GM12878 (cell line): ENCODE data around the gene PCDH1. TPM values are rescaled to one million over a fixed set of nuclear protein-coding genes. Genes with fewer than 3 reads are reported as not detected.
"Not testable (repeated sequence)": the region's sequence is repeated elsewhere in the genome, so short reads cannot be mapped to it uniquely, and the experiment has no call there.

Experiments
- ATAC-seq: fragments of 200-7000 bp; cut with Tn5 transposase; 3 replicates; pipeline ENCODE4 v1.9.1; 2020; ENCODE audit warnings: mild to moderate bottlenecking, moderate library complexity
- BruUV-seq: library from RNA; stranded (reverse); fragments of 400-500 nt; replicated peaks from 2 replicates; lab custom pipeline; 2021; lab: Mats Ljungman, UMichigan
- CTCF ChIA-PET: fragments of 300-600 bp; sonication (Branson Sonifier 250); formaldehyde crosslinking; extraction: SDS; loops from one replicate; lab custom pipeline; 2021; ENCODE audit warnings: inconsistent platforms; lab: Yijun Ruan, JAX
- POLR2A ChIA-PET: fragments of 350-600 bp; formaldehyde crosslinking; extraction: SDS; loops from one replicate; lab custom pipeline; 2021; ENCODE audit warnings: inconsistent platforms; lab: Charles Lee
- RAD21 ChIA-PET: fragments of 300-600 bp; sonication (Branson Sonifier 250); formaldehyde crosslinking; loops from one replicate; lab custom pipeline; 2023; ENCODE audit warnings: antibody characterized with exemption; ENCODE audit not compliant: unreplicated experiment; lab: Charles Lee
- SMC1A ChIA-PET: fragments of 300-600 bp; sonication (Branson Sonifier 250); formaldehyde crosslinking; loops from one replicate; lab custom pipeline; 2023; ENCODE audit not compliant: unreplicated experiment, uncharacterized antibody; lab: Charles Lee
- DNase-seq: peaks from one replicate; pipeline ENCODE4 v3.0.0-alpha.2; 2011; ENCODE audit warnings: low read depth, low spot score
- FAIRE-seq: peaks from 3 replicates; lab custom pipeline; 2011; peaks lifted over from hg19 to GRCh38; lab: Jason Lieb, UNC
- H2AFZ ChIP-seq: 2 replicates; pipeline ENCODE4 v1.6.0; 2011; ENCODE audit warnings: low read depth, low read length, control low read depth; ENCODE audit not compliant: control insufficient read depth
- H3K27ac ChIP-seq: 2 replicates; pipeline ENCODE4 v1.5.1; 2011; ENCODE audit warnings: control low read depth; ENCODE audit not compliant: control insufficient read depth, insufficient read depth
- H3K27me3 ChIP-seq, 2 experiments: replicated peaks in 1 of 2; 2 replicates each; pipeline versions ENCODE4 v1.6.0 to v1.6.1; 2011; ENCODE audit warnings: low read length in 1 of 2; ENCODE audit not compliant: control insufficient read depth in 2 of 2, insufficient read depth in 2 of 2
- H3K36me3 ChIP-seq, 2 experiments: 2 replicates each; pipeline ENCODE4 v1.5.1; 2011; ENCODE audit warnings: low read length in 1 of 2; ENCODE audit not compliant: control insufficient read depth in 2 of 2, insufficient read depth in 2 of 2
- H3K4me1 ChIP-seq: 2 replicates; pipeline ENCODE4 v1.6.1; 2011; ENCODE audit warnings: mild to moderate bottlenecking, low read length, moderate library complexity, mixed read lengths; ENCODE audit not compliant: control insufficient read depth, insufficient read depth
- H3K4me2 ChIP-seq: 2 replicates; pipeline ENCODE4 v1.6.0; 2011; ENCODE audit warnings: control low read depth; ENCODE audit not compliant: control insufficient read depth, insufficient read depth
- H3K4me3 ChIP-seq: fragments of 200-600 bp; sonication (generic); 2 replicates; pipeline ENCODE4 v1.5.1; 2016
- H3K79me2 ChIP-seq: 2 replicates; pipeline ENCODE4 v1.6.0; 2011; ENCODE audit warnings: low read length; ENCODE audit not compliant: control insufficient read depth, insufficient read depth
- H3K9ac ChIP-seq: 2 replicates; pipeline ENCODE4 v1.8.0; 2011; ENCODE audit warnings: low read length, control low read depth, mixed read lengths; ENCODE audit not compliant: control insufficient read depth, insufficient read depth
- H3K9me3 ChIP-seq: replicated peaks from 3 replicates; pipeline ENCODE4 v1.5.1; 2011; ENCODE audit warnings: mild to moderate bottlenecking, low read length; ENCODE audit not compliant: control insufficient read depth, insufficient read depth
- H4K20me1 ChIP-seq: 2 replicates; pipeline ENCODE4 v1.6.0; 2011; ENCODE audit not compliant: control insufficient read depth, insufficient read depth
- BCL11A ChIP-seq: IDR thresholded peaks from 2 replicates; pipeline ENCODE4 v1.6.1; 2011; ENCODE audit warnings: low read depth, low read length
- CHD1 ChIP-seq: IDR thresholded peaks from 2 replicates; pipeline ENCODE4 v1.6.1; 2012; ENCODE audit warnings: low read depth, low read length, improper control_type of control experiment
- HDAC6 ChIP-seq: fragments of 200-600 bp; sonication (generic); IDR thresholded peaks from one replicate; pipeline ENCODE4 v1.8.0; 2017; ENCODE audit warnings: antibody characterized with exemption; ENCODE audit not compliant: unreplicated experiment
- PAX8 ChIP-seq: fragments of 450-650 bp; IDR thresholded peaks from 2 replicates; pipeline ENCODE4 v1.6.1; 2017; ENCODE audit warnings: mild to moderate bottlenecking, moderate library complexity
- TCF3 ChIP-seq: IDR thresholded peaks from 2 replicates; pipeline ENCODE4 v1.6.1; 2012; ENCODE audit warnings: low read depth, mild to moderate bottlenecking, low read length, borderline replicate concordance; ENCODE audit not compliant: insufficient read depth
- WGBS: methylation state at CpG from one replicate; pipeline ENCODE4 v1.1.6; 2016; ENCODE audit warnings: low lambda C conversion rate; ENCODE audit not compliant: insufficient replicate concordance, insufficient coverage; ENCODE audit errors: missing lambda C conversion rate; 5-methylcytosine and 5-hydroxymethylcytosine counted together
- in situ Hi-C: fragments of 300-500 bp; cut with MboI; formaldehyde crosslinking; loops from 9 replicates; pipeline ENCODE4 v1.14.3; 2018; ENCODE audit warnings: mixed read lengths
- intact Hi-C: fragments of 100-400 bp; cut with micrococcal nuclease; formaldehyde crosslinking; loops from one replicate; pipeline ENCODE4 v1.14.2; 2022; ENCODE audit not compliant: unreplicated experiment
- polyA plus RNA-seq, 11 experiments: library from polyadenylated mRNA; depleted of rRNA in 4 of 11; unstranded in 6 of 11; stranded (reverse) in 5 of 11; fragments of >200 nt; fragmentation: Nextera tagmentation in 4 of 11; fragmentation: Illumina TruSeq in 1 of 11; extraction: Ambion mirVana in 4 of 11; extraction: Trizol in 1 of 11; gene quantifications; 1 replicate in 1 of 11; 2 replicates in 10 of 11; pipeline versions ENCODE4 v1.2.1 to v1.2.3, GENCODE V29; 2011 to 2016; ENCODE audit warnings: inconsistent platforms in 2 of 11, missing spikeins in 2 of 11, low read depth in 1 of 11
- total RNA-seq, 4 experiments: library from RNA; depleted of rRNA in 3 of 4; stranded (reverse); fragments of >200 nt in 3 of 4; fragmentation: Illumina TruSeq in 1 of 4; extraction: Trizol in 1 of 4; gene quantifications; 2 replicates each; pipeline versions ENCODE4 v1.2.1 to v1.2.3, GENCODE V29; 2013 to 2021
- TF ChIP-seq, protein P1 (sequence below): fragments of 450-650 bp; conservative IDR thresholded peaks from 2 replicates; pipeline ENCODE4 v1.6.1; 2017; ENCODE audit warnings: mild to moderate bottlenecking, moderate library complexity

The PCDH1 gene
- total and polyA plus RNA-seq, 10 of the 15 experiments (the other 5 are each of a cell fraction or from before 2014, with no cell fraction given) = 0.07 to 0.36 (median 0.16) TPM; not detected in 7

GRCh38 chr5:141897425-141897824, 19.2 kb upstream of the PCDH1 start (continued):
- TF ChIP-seq, protein P1, sequence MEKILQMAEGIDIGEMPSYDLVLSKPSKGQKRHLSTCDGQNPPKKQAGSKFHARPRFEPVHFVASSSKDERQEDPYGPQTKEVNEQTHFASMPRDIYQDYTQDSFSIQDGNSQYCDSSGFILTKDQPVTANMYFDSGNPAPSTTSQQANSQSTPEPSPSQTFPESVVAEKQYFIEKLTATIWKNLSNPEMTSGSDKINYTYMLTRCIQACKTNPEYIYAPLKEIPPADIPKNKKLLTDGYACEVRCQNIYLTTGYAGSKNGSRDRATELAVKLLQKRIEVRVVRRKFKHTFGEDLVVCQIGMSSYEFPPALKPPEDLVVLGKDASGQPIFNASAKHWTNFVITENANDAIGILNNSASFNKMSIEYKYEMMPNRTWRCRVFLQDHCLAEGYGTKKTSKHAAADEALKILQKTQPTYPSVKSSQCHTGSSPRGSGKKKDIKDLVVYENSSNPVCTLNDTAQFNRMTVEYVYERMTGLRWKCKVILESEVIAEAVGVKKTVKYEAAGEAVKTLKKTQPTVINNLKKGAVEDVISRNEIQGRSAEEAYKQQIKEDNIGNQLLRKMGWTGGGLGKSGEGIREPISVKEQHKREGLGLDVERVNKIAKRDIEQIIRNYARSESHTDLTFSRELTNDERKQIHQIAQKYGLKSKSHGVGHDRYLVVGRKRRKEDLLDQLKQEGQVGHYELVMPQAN = no peak
- TF ChIP-seq TCF3 = no peak
- no peak for TF ChIP-seq BCL11A
- no peak for TF ChIP-seq PAX8
- TF ChIP-seq CHD1 = no peak
- no peak for TF ChIP-seq HDAC6

DNA sequence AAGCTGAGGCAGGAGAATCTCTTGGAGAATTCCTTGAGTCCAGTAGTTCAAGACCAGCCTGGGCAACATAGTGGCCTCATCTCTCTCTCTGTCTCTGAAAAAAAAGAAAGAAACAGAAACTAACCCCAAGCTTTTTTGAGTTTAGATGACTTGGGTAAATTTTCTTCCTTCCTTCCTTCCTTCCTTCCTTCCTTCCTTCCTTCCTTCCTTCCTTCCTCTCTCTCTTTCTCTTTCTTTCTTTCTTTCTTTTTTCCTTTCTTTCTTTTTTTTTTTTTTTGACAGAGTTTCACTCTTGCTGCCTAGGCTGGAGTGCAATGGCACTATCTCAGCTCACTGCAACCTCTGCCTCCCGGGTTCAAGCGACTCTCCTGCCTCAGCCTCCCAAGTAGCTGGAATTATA, 12.2 kb upstream of the PCDH1 start:
- ATAC-seq, FAIRE-seq, H3K27me3 ChIP-seq, H2AFZ ChIP-seq, H3K9me3 ChIP-seq, in situ Hi-C loops, DNase-seq, H3K36me3 ChIP-seq, H3K79me2 ChIP-seq, H3K4me2 ChIP-seq, BruUV-seq, H3K27ac ChIP-seq, H4K20me1 ChIP-seq, intact Hi-C loops, H3K4me1 ChIP-seq, H3K9ac ChIP-seq, H3K4me3 ChIP-seq: not testable (repeated sequence)
- POLR2A ChIA-PET = interaction anchor here (0.6 to 0.7 kb wide), 2 partner anchors 70 to 232 kb away, joined by 5 to 6 read pairs; no protein-coding TSS in a partner anchor
- SMC1A ChIA-PET = interaction anchor here (0.6 to 2.7 kb wide), 6 partner anchors 9 to 104 kb away, joined by 3 to 23 read pairs (median 5); partner anchors contain the start of gene PCDH12
- 55% methylated on average over 2 of the region's 2 CpGs for WGBS
- RAD21 ChIA-PET = interaction anchor here (0.7 to 2.5 kb wide), 4 partner anchors 10 to 593 kb away, joined by 4 to 28 read pairs (median 6); no protein-coding TSS in a partner anchor
- CTCF ChIA-PET = interaction anchor here (0.6 to 4.5 kb wide), 13 partner anchors 10 to 252 kb away, joined by 3 to 40 read pairs (median 4); partner anchors contain the start of gene PCDH1
